OCI-LY3 (cell line): ENCODE results near the gene AQP5.

Experiments
- EZH2phosphoT487 ChIP-seq: fragments of 200-600 bp; shearing (Covaris generic); IDR thresholded peaks from 2 replicates; pipeline ENCODE4 v1.6.1; 2018; ENCODE audit warnings: antibody characterized with exemption, mixed run types, low read depth
- TF ChIP-seq, protein P1 (sequence below): fragments of 200-600, 300-600 bp; sonication (generic); IDR thresholded peaks from 2 replicates; pipeline ENCODE4 v1.5.1; 2014; ENCODE audit warnings: antibody characterized with exemption, low read length, low read depth

- TF ChIP-seq, protein P1, sequence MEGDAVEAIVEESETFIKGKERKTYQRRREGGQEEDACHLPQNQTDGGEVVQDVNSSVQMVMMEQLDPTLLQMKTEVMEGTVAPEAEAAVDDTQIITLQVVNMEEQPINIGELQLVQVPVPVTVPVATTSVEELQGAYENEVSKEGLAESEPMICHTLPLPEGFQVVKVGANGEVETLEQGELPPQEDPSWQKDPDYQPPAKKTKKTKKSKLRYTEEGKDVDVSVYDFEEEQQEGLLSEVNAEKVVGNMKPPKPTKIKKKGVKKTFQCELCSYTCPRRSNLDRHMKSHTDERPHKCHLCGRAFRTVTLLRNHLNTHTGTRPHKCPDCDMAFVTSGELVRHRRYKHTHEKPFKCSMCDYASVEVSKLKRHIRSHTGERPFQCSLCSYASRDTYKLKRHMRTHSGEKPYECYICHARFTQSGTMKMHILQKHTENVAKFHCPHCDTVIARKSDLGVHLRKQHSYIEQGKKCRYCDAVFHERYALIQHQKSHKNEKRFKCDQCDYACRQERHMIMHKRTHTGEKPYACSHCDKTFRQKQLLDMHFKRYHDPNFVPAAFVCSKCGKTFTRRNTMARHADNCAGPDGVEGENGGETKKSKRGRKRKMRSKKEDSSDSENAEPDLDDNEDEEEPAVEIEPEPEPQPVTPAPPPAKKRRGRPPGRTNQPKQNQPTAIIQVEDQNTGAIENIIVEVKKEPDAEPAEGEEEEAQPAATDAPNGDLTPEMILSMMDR: no peak
- TF ChIP-seq EZH2phosphoT487: no peak
Observed at GRCh38 chr12:49912345-49913255, 49.1 kb upstream of the AQP5 start.
